GM12878 (cell line): ENCODE measurements around the gene LMAN2L. TPM values are rescaled to one million over a fixed set of nuclear protein-coding genes. Genes with fewer than 3 reads are reported as not detected.

ENCODE experiments used
- ATAC-seq: fragments of 200-7000 bp; cut with Tn5 transposase; 3 replicates; pipeline ENCODE4 v1.9.1; 2020; ENCODE audit warnings: mild to moderate bottlenecking, moderate library complexity
- BruUV-seq: library from RNA; stranded (reverse); fragments of 400-500 nt; replicated peaks from 2 replicates; lab custom pipeline; 2021; lab: Mats Ljungman, UMichigan
- CTCF ChIA-PET: fragments of 300-600 bp; sonication (Branson Sonifier 250); formaldehyde crosslinking; extraction: SDS; loops from one replicate; lab custom pipeline; 2021; ENCODE audit warnings: inconsistent platforms; lab: Yijun Ruan, JAX
- POLR2A ChIA-PET: fragments of 350-600 bp; formaldehyde crosslinking; extraction: SDS; loops from one replicate; lab custom pipeline; 2021; ENCODE audit warnings: inconsistent platforms; lab: Charles Lee
- RAD21 ChIA-PET: fragments of 300-600 bp; sonication (Branson Sonifier 250); formaldehyde crosslinking; loops from one replicate; lab custom pipeline; 2023; ENCODE audit warnings: antibody characterized with exemption; ENCODE audit not compliant: unreplicated experiment; lab: Charles Lee
- SMC1A ChIA-PET: fragments of 300-600 bp; sonication (Branson Sonifier 250); formaldehyde crosslinking; loops from one replicate; lab custom pipeline; 2023; ENCODE audit not compliant: unreplicated experiment, uncharacterized antibody; lab: Charles Lee
- DNase-seq: peaks from one replicate; pipeline ENCODE4 v3.0.0-alpha.2; 2011; ENCODE audit warnings: low read depth, low spot score
- FAIRE-seq: peaks from 3 replicates; lab custom pipeline; 2011; peaks lifted over from hg19 to GRCh38; lab: Jason Lieb, UNC
- H2AFZ ChIP-seq: 2 replicates; pipeline ENCODE4 v1.6.0; 2011; ENCODE audit warnings: low read depth, low read length, control low read depth; ENCODE audit not compliant: control insufficient read depth
- H3K27ac ChIP-seq: 2 replicates; pipeline ENCODE4 v1.5.1; 2011; ENCODE audit warnings: control low read depth; ENCODE audit not compliant: control insufficient read depth, insufficient read depth
- H3K27me3 ChIP-seq, 2 experiments: replicated peaks in 1 of 2; 2 replicates each; pipeline versions ENCODE4 v1.6.0 to v1.6.1; 2011; ENCODE audit warnings: low read length in 1 of 2; ENCODE audit not compliant: control insufficient read depth in 2 of 2, insufficient read depth in 2 of 2
- H3K36me3 ChIP-seq, 2 experiments: 2 replicates each; pipeline ENCODE4 v1.5.1; 2011; ENCODE audit warnings: low read length in 1 of 2; ENCODE audit not compliant: control insufficient read depth in 2 of 2, insufficient read depth in 2 of 2
- H3K4me1 ChIP-seq: 2 replicates; pipeline ENCODE4 v1.6.1; 2011; ENCODE audit warnings: mild to moderate bottlenecking, low read length, moderate library complexity, mixed read lengths; ENCODE audit not compliant: control insufficient read depth, insufficient read depth
- H3K4me2 ChIP-seq: 2 replicates; pipeline ENCODE4 v1.6.0; 2011; ENCODE audit warnings: control low read depth; ENCODE audit not compliant: control insufficient read depth, insufficient read depth
- H3K4me3 ChIP-seq: fragments of 200-600 bp; sonication (generic); 2 replicates; pipeline ENCODE4 v1.5.1; 2016
- H3K79me2 ChIP-seq: 2 replicates; pipeline ENCODE4 v1.6.0; 2011; ENCODE audit warnings: low read length; ENCODE audit not compliant: control insufficient read depth, insufficient read depth
- H3K9ac ChIP-seq: 2 replicates; pipeline ENCODE4 v1.8.0; 2011; ENCODE audit warnings: low read length, control low read depth, mixed read lengths; ENCODE audit not compliant: control insufficient read depth, insufficient read depth
- H3K9me3 ChIP-seq: replicated peaks from 3 replicates; pipeline ENCODE4 v1.5.1; 2011; ENCODE audit warnings: mild to moderate bottlenecking, low read length; ENCODE audit not compliant: control insufficient read depth, insufficient read depth
- H4K20me1 ChIP-seq: 2 replicates; pipeline ENCODE4 v1.6.0; 2011; ENCODE audit not compliant: control insufficient read depth, insufficient read depth
- ASH2L ChIP-seq: fragments of 300-600, 200-600 bp; sonication (generic); IDR thresholded peaks from 2 replicates; pipeline ENCODE4 v1.6.1; 2017; ENCODE audit warnings: low read depth, mild to moderate bottlenecking, borderline replicate concordance
- CHD4 ChIP-seq: fragments of 200-600 bp; sonication (generic); IDR thresholded peaks from 2 replicates; pipeline ENCODE4 v1.6.1; 2016; ENCODE audit warnings: mild to moderate bottlenecking
- NFIC ChIP-seq: IDR thresholded peaks from 2 replicates; pipeline ENCODE4 v1.6.1; 2012; ENCODE audit warnings: low read depth, mild to moderate bottlenecking, inconsistent platforms, low read length, moderate library complexity
- NFYB ChIP-seq: IDR thresholded peaks from 2 replicates; pipeline ENCODE4 v1.6.1; 2011; ENCODE audit warnings: low read depth, mild to moderate bottlenecking, low read length, improper control_type of control experiment, moderate library complexity; ENCODE audit not compliant: insufficient read depth
- PML ChIP-seq: IDR thresholded peaks from 2 replicates; pipeline ENCODE4 v1.6.1; 2012; ENCODE audit warnings: low read length, inconsistent platforms
- POLR2AphosphoS2 ChIP-seq: IDR thresholded peaks from 2 replicates; pipeline ENCODE4 v1.6.1; 2011; ENCODE audit warnings: low read depth, mild to moderate bottlenecking, low read length, improper control_type of control experiment, moderate library complexity
- RAD51 ChIP-seq: fragments of 450-650 bp; IDR thresholded peaks from 2 replicates; pipeline ENCODE4 v1.6.1; 2016; ENCODE audit warnings: moderate library complexity, mild to moderate bottlenecking, inconsistent platforms
- RUNX3 ChIP-seq: IDR thresholded peaks from 2 replicates; pipeline ENCODE4 v1.6.1; 2012; ENCODE audit warnings: low read length, inconsistent platforms
- WGBS: methylation state at CpG from one replicate; pipeline ENCODE4 v1.1.6; 2016; ENCODE audit warnings: low lambda C conversion rate; ENCODE audit not compliant: insufficient replicate concordance, insufficient coverage; ENCODE audit errors: missing lambda C conversion rate; 5-methylcytosine and 5-hydroxymethylcytosine counted together
- in situ Hi-C: fragments of 300-500 bp; cut with MboI; formaldehyde crosslinking; loops from 9 replicates; pipeline ENCODE4 v1.14.3; 2018; ENCODE audit warnings: mixed read lengths
- intact Hi-C: fragments of 100-400 bp; cut with micrococcal nuclease; formaldehyde crosslinking; loops from one replicate; pipeline ENCODE4 v1.14.2; 2022; ENCODE audit not compliant: unreplicated experiment
- polyA plus RNA-seq, 11 experiments: library from polyadenylated mRNA; depleted of rRNA in 4 of 11; unstranded in 6 of 11; stranded (reverse) in 5 of 11; fragments of >200 nt; fragmentation: Nextera tagmentation in 4 of 11; fragmentation: Illumina TruSeq in 1 of 11; extraction: Ambion mirVana in 4 of 11; extraction: Trizol in 1 of 11; gene quantifications; 1 replicate in 1 of 11; 2 replicates in 10 of 11; pipeline versions ENCODE4 v1.2.1 to v1.2.3, GENCODE V29; 2011 to 2016; ENCODE audit warnings: inconsistent platforms in 2 of 11, missing spikeins in 2 of 11, low read depth in 1 of 11
- total RNA-seq, 4 experiments: library from RNA; depleted of rRNA in 3 of 4; stranded (reverse); fragments of >200 nt in 3 of 4; fragmentation: Illumina TruSeq in 1 of 4; extraction: Trizol in 1 of 4; gene quantifications; 2 replicates each; pipeline versions ENCODE4 v1.2.1 to v1.2.3, GENCODE V29; 2013 to 2021
- TF ChIP-seq, protein P1 (sequence below): fragments of 450-650 bp; conservative IDR thresholded peaks from 2 replicates; pipeline ENCODE4 v1.6.1; 2017; ENCODE audit warnings: mild to moderate bottlenecking, moderate library complexity
- TF ChIP-seq, protein P2 (sequence below): IDR thresholded peaks from 2 replicates; pipeline ENCODE4 v1.6.1; 2012; ENCODE audit warnings: low read depth, low read length, improper control_type of control experiment
- TF ChIP-seq, protein P3 (sequence below): IDR thresholded peaks from 2 replicates; pipeline ENCODE4 v1.6.1; 2012; ENCODE audit warnings: low read depth, low read length, improper control_type of control experiment

The LMAN2L gene
- total and polyA plus RNA-seq, 10 of the 15 experiments (the other 5 are each of a cell fraction or from before 2014, with no cell fraction given) = 5.7 to 16.3 (median 10.7) TPM

DNA sequence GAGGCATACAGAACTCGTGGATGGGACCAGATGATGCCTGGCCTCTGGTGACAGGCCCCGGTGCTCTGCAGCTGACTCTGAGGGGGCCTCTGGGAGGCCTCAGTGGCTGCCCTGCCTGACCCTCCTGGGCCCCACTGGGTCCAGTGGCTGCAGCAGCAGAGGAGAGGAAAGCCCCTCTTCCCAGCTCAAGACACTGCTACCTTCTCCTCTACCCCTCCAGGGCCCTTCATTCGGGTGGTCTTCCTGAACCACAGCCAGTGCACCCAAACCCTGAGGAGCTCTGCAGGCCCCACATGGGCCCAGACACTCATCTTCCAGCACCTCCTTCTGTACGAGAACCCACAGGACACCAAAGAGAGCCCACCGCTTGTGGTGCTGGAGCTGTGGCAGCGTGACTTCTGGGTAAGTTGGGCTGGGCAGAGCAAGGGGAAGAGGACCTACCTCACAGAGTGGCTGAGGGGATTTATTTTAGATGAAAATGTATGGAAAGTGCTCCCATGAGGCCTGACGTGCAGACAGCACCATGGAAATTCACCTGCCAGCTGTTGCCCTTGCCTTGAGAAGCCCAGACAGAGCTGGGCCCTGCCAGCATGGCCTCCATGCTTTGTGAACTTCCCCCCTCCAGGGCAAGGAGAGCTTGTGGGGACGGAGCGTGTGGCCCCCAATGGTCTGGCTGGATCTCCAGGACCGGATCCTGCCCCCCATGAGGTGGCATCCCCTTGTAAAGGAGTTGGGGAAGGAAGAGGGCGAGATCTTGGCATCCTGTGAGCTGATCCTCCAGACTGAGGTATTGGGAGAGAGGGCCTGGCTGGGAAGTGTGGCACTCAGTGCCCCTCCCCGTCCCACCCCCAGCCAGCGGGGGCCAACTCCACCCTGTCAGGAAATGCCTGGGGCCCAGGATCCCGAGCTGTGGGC lies 46.3 kb downstream of the LMAN2L start:
- Histone ChIP-seq H3K27ac (no peak overlapping the region), H2AFZ (no peak overlapping the region), H3K4me3 (no peak overlapping the region), H3K36me3 (no peaks in the 10 kb centered on the region), H3K4me2 (no peak overlapping the region), H3K27me3 (no peaks in the 10 kb centered on the region), H4K20me1 (no peaks in the 10 kb centered on the region), H3K9me3 (no peaks in the 10 kb centered on the region), H3K79me2 (no peaks in the 10 kb centered on the region), H3K9ac (no peak overlapping the region), H3K4me1 (no peaks in the 10 kb centered on the region)
- intact Hi-C loops = no loop called here
- SMC1A ChIA-PET = no interaction called here
- TF ChIP-seq ASH2L (no peak), NFIC (no peak), RAD51 (no peak), CHD4 (no peak), RUNX3 (no peak), POLR2AphosphoS2 (no peak), PML (no peak), NFYB (no peak)
- TF ChIP-seq, protein P1, sequence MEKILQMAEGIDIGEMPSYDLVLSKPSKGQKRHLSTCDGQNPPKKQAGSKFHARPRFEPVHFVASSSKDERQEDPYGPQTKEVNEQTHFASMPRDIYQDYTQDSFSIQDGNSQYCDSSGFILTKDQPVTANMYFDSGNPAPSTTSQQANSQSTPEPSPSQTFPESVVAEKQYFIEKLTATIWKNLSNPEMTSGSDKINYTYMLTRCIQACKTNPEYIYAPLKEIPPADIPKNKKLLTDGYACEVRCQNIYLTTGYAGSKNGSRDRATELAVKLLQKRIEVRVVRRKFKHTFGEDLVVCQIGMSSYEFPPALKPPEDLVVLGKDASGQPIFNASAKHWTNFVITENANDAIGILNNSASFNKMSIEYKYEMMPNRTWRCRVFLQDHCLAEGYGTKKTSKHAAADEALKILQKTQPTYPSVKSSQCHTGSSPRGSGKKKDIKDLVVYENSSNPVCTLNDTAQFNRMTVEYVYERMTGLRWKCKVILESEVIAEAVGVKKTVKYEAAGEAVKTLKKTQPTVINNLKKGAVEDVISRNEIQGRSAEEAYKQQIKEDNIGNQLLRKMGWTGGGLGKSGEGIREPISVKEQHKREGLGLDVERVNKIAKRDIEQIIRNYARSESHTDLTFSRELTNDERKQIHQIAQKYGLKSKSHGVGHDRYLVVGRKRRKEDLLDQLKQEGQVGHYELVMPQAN = no peak
- TF ChIP-seq, protein P2, sequence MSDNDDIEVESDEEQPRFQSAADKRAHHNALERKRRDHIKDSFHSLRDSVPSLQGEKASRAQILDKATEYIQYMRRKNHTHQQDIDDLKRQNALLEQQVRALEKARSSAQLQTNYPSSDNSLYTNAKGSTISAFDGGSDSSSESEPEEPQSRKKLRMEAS = no peak
- TF ChIP-seq, protein P3, sequence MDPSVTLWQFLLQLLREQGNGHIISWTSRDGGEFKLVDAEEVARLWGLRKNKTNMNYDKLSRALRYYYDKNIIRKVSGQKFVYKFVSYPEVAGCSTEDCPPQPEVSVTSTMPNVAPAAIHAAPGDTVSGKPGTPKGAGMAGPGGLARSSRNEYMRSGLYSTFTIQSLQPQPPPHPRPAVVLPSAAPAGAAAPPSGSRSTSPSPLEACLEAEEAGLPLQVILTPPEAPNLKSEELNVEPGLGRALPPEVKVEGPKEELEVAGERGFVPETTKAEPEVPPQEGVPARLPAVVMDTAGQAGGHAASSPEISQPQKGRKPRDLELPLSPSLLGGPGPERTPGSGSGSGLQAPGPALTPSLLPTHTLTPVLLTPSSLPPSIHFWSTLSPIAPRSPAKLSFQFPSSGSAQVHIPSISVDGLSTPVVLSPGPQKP = no peak
- FAIRE-seq (no peak), DNase-seq (no peak), ATAC-seq (no peak)
- CTCF ChIA-PET = no interaction called here
- BruUV-seq = no TSS peak
- POLR2A ChIA-PET = no interaction called here
- in situ Hi-C loops = no loop called here
- WGBS = 38% methylated on average over 14 of the region's 14 CpGs
- RAD21 ChIA-PET = interaction anchor here (1.0 kb wide), 1 partner anchor 107 kb away, joined by 3 read pairs; no protein-coding TSS in a partner anchor
